Measurements from ENCODE around the gene PMEPA1.

PMEPA1 gene

DNA sequence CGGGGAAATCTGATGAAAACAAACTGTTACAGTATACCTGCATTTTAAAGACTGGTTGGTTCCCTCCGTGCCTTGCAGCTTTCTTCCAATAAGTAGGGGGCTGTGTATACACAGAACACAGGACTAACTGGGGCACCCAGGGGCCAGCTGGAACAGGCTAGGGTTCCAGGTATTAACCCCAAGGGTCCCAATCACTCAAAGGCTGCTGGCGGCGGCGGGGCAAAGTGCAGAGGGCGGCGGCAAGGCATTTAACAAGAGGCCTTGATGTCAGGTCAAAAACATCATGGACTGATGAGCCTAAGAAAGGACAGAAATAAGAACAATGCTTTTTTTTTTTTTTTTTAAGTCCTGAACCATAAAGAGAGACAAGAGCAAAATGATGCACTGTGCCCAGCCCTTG is 2.5 kb downstream of the PMEPA1 start:
- H3K36me3 ChIP-seq, result peaks cover 4% of the 10 kb centered on the region
- TF ChIP-seq, protein P1, sequence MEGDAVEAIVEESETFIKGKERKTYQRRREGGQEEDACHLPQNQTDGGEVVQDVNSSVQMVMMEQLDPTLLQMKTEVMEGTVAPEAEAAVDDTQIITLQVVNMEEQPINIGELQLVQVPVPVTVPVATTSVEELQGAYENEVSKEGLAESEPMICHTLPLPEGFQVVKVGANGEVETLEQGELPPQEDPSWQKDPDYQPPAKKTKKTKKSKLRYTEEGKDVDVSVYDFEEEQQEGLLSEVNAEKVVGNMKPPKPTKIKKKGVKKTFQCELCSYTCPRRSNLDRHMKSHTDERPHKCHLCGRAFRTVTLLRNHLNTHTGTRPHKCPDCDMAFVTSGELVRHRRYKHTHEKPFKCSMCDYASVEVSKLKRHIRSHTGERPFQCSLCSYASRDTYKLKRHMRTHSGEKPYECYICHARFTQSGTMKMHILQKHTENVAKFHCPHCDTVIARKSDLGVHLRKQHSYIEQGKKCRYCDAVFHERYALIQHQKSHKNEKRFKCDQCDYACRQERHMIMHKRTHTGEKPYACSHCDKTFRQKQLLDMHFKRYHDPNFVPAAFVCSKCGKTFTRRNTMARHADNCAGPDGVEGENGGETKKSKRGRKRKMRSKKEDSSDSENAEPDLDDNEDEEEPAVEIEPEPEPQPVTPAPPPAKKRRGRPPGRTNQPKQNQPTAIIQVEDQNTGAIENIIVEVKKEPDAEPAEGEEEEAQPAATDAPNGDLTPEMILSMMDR (IDR thresholded peaks at IDR 0.05; ENCODE audit: low read depth, low read length), result no peak
- H3K4me3 ChIP-seq (ENCODE audit: low read depth, low read length), result no peak overlapping the region
- DNase-seq, result no peak
- H3K27ac ChIP-seq, result no peak overlapping the region
- H3K27me3 ChIP-seq (ENCODE audit: insufficient read depth, low read depth, severe bottlenecking), result no peaks in the 10 kb centered on the region
- no peaks in the 10 kb centered on the region for H3K9me3 ChIP-seq (ENCODE audit: severe bottlenecking)

DNA sequence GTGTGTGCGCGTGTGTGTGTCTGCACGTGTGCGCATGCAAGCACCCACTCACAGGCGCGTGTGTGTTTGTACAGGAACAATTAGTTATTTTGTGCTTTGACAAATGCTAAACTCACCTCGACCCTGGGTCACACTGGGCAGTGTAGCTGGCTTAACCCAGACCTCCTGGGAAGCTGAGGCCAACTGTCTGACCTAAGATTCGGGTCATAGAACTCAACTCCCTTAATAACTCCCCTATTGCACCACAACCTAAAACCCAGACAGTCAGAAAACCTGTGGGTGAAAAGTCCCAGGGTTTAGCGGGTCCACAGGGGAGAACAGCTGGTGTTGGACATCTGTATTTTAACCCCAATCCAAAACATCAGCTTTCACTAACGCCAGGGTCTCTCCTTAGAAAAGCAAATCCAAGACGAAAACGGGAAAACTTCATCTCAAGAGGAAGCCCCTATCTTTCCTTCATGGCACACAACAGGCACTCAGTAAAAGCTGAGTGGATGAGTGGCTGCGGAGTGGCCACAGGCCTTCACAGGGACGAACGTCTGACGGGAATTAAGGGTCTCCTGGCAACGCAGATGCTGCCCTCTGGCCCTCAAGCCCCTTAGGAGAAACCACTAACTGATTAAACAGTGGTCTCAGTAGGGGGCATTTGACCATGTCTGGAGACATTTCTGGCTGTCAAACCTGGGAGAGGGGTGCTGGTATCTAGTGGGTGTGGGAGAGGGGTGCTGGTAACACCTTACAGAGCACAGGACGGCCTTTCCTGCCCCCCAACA is 4.5 kb downstream of the PMEPA1 start:
- peak; percentile 23 for DNase-seq
- Histone ChIP-seq H3K27ac (no peak overlapping the region), H3K9me3 (ENCODE audit: severe bottlenecking) (no peaks in the 10 kb centered on the region), H3K36me3 (peaks cover 4% of the 10 kb centered on the region), H3K4me3 (ENCODE audit: low read depth, low read length) (no peak overlapping the region), H3K27me3 (ENCODE audit: insufficient read depth, low read depth, severe bottlenecking) (no peaks in the 10 kb centered on the region)
- TF ChIP-seq, protein P1 (IDR thresholded peaks at IDR 0.05; ENCODE audit: low read depth, low read length), result no peak

DNA sequence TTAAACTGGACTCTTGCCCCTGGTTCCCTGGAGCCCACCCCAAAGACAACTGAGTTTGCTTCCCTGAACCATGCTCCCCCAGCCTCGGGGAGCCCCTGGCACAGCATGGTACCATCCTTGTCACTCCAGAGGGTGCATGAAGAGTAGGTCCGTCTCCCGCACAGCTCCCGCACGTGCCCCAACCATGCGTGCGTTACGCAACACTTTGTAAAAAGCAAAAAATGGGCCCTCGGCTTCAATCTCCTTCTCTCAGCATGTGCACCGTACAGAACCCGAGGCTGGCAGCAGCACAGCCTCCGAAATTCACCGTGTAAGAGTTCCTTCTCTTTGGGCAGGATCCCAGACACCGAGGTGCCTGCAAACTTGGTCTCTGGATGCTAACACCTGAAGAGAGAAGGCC is 5.6 kb downstream of the PMEPA1 start:
- Histone ChIP-seq H3K27ac (no peak overlapping the region), H3K4me3 (ENCODE audit: low read depth, low read length) (no peak overlapping the region), H3K36me3 (peaks cover 4% of the 10 kb centered on the region), H3K27me3 (ENCODE audit: insufficient read depth, low read depth, severe bottlenecking) (no peaks in the 10 kb centered on the region), H3K9me3 (ENCODE audit: severe bottlenecking) (no peaks in the 10 kb centered on the region)
- TF ChIP-seq, protein P1 (IDR thresholded peaks at IDR 0.05; ENCODE audit: low read depth, low read length), result no peak
- DNase-seq, result no peak

DNA sequence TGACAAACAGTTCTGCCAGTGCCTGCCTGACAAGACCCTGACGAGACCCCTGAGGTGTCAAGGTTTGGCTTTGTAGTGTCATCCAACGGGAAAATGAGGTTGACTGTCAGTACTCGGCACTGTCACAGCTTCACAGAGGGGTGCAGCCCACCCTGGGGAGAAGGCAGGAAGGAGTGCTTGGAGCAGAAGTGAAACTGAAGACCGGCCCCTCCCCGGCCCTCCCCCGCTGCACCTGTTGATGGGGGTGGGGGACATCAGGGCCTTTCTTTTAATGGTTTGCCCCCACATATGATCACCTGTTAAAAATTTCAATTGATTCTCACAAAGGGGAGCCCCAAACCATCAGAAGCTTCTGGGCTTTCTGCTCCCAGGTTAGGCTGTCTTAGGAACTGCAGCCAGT is 6.8 kb downstream of the PMEPA1 start:
- Histone ChIP-seq H3K4me3 (ENCODE audit: low read depth, low read length) (no peak overlapping the region), H3K27ac (no peak overlapping the region), H3K9me3 (ENCODE audit: severe bottlenecking) (no peaks in the 10 kb centered on the region), H3K36me3 (peaks cover 4% of the 10 kb centered on the region), H3K27me3 (ENCODE audit: insufficient read depth, low read depth, severe bottlenecking) (no peaks in the 10 kb centered on the region)
- TF ChIP-seq, protein P1 (IDR thresholded peaks at IDR 0.05; ENCODE audit: low read depth, low read length), result no peak
- no peak for DNase-seq

DNA sequence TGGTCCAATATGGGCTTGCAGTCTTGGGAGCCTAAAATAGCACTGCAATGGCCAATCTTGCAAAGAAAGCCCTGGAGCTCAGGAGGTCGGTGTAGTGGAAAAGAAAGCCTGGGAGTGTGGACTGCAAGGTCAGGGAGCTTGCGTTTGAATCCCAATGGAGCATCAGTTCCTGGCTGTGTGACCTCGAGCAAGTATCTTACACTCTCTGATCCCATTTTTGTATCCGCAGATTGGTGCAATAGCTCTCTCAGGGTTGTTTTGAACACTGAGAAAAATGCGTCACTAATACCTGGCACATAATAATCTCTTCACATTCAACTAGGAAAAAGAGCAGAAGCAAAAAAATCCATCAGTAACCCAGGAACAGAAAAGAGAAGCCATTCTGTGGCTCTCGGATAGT is 7.3 kb downstream of the PMEPA1 start:
- Histone ChIP-seq H3K27ac (no peak overlapping the region; the same call in 1 of the 2 replicates), H3K4me3 (ENCODE audit: low read depth, low read length) (no peak overlapping the region), H3K9me3 (ENCODE audit: severe bottlenecking) (no peaks in the 10 kb centered on the region), H3K36me3 (peaks cover 4% of the 10 kb centered on the region), H3K27me3 (ENCODE audit: insufficient read depth, low read depth, severe bottlenecking) (no peaks in the 10 kb centered on the region)
- TF ChIP-seq, protein P1 (IDR thresholded peaks at IDR 0.05; ENCODE audit: low read depth, low read length), result no peak
- DNase-seq, result no peak

DNA sequence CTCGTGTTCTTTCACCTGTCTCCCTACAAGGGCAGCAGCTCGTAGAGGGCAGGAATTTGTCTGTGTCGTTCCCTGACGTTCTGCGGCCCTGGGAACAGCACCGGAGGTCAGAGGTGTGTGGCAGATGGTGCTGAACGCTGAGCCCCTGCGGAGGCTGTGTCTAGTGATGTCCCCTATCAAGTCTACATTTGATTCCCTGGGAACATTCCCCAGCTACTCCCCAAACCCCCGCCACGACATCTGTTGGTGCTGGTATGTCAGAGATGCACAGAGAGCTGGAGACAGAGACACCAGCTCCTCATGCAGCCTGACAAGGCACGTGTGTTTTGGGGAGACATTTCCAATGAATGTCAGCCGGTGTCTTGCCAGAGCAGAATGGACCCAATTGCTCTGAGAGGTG is 7.7 kb downstream of the PMEPA1 start:
- Histone ChIP-seq H3K4me3 (ENCODE audit: low read depth, low read length) (no peak overlapping the region), H3K27ac (peak overlapping the region; percentile 28; the same call in 1 of the 2 replicates), H3K27me3 (ENCODE audit: insufficient read depth, low read depth, severe bottlenecking) (no peaks in the 10 kb centered on the region), H3K9me3 (ENCODE audit: severe bottlenecking) (no peaks in the 10 kb centered on the region), H3K36me3 (peaks cover 4% of the 10 kb centered on the region)
- TF ChIP-seq, protein P1 (IDR thresholded peaks at IDR 0.05; ENCODE audit: low read depth, low read length), result no peak
- peak; percentile 53 for DNase-seq
